Adipose tissue (tissue), 3 donors: ENCODE results near the gene CAMSAP1. TPM values are rescaled to one million over a fixed set of nuclear protein-coding genes. Genes with fewer than 3 reads are reported as not detected.

Experiments
- H3K27ac ChIP-seq: one replicate; pipeline ENCODE4 v1.5.1; 2013; ENCODE audit warnings: low read depth, low read length
- WGBS, 3 donors: extraction: QIAGEN DNeasy Blood & Tissue Kit; methylation state at CpG; one replicate each; pipeline ENCODE4 v1.1.7; 2013; 5-methylcytosine and 5-hydroxymethylcytosine counted together
- polyA plus RNA-seq, 3 donors: library from polyadenylated mRNA; stranded (reverse); fragments of 200-250 nt; gene quantifications; one replicate each; pipeline ENCODE4 v1.2.3, GENCODE V29; 2013
- donor health status: healthy with polysubstance abuse.
- donor health status: Bipolar disorder and iron deficiency.
- donor health status: healthy.

CAMSAP1 gene
- polyA plus RNA-seq, 3 donors = 5.7 to 12.0 (median 8.8) TPM

DNA sequence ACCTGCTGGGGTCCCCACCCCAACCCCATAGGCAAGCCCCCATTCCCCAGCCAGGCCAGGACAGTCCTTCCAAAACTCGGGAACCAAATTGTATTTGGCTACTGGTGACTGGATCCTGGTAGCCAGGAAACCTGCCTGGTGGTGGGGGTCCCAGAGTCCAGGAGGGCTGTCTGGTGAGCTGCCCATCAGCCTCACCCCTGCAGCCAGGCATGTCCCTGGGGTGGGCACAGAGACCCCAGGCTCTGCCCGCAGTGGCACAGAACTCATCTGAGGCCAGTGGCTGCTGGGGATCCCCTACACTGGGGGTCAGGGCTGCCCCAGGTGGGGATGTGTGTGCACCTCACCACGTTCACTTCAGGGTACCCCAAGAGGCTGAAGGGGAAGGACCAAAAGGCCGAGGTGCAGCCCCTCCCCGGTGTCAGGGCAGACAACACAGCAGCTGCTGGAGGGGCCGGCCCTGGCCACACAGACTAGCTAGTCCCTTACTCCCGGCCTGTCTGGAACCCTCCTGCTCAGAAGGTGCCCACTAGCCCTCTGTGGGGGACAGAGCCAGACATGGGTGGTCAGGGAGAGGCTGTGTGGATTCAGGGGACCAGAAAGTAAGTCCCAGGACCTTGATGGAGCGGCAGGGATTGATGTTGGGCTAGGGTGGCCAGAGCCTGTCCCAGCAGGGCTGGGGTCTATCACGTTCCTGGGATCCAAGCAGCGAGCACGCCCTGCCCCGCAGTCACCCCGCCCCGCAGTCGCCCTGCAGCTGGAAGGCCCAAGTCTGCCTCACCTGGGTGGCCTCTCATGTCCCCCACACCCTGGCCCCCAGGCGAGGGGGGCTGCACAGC lies 113.9 kb downstream of the CAMSAP1 start:
- WGBS, 3 donors = 81 to 89% (median 86%) methylated on average over 16 of the region's 16 CpGs
- no peak overlapping the region for H3K27ac ChIP-seq

DNA sequence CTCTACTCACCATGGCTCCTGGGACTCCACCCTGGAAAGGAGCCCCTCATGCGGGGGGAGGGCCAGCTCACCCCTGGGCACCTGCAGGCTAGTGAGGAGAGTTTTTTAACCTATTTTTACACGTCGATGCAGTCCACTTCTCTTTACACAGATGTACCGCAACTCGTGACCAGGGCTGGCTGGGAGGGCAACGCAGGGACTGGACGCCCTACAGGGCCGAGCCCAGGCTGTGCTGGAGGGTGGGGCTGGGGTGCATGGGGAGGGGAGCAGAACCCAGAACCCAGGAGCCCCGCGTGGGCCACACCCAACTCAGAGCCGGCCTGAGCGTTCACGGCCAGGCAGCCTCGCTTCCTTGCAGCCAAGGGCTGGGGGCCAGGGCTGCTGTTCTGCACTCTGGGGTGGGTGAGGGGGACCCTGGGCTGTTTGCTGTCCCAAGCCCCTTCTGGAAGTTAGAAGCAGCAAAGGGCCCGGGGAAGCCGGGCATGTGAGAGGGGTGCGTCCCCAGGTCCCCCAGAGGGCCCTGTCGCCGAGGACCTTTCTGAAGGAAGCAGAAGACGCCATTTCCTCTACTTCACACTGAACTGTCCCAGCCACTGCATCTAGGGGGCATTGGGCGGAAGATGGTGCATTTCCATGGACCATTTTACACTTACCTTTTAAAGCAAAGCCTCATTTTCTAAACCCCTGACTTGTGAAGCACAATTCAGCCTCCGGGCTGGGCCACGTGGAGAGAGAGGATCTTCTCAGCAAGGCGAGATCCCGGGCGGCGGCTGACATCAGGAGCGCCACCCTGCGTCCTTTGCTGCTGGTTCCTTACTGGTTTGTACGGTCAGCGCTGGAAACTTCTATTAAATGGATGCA lies 114.8 kb downstream of the CAMSAP1 start:
- WGBS, 3 donors = 78 to 83% (median 79%) methylated on average over 31 of the region's 31 CpGs
- H3K27ac ChIP-seq = no peak overlapping the region

DNA sequence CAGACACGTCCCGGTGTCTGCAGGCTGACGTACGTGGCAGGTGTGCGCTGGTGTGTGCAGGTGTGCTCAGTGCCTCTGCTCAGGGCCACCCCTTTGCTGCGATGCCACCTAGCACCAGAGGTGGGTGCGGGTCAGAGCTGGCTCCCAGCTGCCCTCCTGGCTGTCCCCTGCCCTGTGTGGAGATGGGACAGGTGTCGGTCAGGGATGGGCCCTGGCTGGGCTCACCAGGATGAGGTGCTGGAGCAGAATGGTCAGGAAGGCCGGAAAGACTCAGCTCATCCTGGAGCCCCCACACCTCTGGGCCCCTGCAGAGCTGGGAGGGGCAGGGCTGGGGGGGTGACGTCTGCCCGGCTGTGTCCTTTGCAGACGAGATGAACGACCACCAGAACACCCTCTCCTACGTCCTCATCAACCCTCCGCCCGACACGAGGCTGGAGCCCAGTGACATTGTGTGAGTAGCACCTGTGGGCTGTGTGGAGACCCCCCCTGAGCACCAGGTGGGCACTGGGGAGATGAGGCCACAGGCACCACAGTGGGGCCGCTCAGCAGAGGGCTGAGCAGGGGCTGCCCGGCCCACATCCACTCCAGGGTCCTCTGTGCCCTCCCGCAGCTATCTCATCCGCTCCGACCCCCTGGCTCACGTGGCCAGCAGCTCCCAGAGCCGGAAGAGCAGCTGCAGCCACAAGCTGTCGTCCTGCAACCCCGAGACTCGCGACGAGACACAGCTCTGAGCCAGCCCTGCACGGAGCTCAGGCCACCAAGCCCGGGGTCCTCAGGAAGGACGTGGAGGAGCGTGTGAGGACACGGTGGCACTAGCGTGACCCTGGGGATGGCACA lies 115.7 kb downstream of the CAMSAP1 start:
- no peak overlapping the region for H3K27ac ChIP-seq
- 70 to 71% (median 70%) methylated on average over 35 of the region's 35 CpGs for WGBS, 3 donors

DNA sequence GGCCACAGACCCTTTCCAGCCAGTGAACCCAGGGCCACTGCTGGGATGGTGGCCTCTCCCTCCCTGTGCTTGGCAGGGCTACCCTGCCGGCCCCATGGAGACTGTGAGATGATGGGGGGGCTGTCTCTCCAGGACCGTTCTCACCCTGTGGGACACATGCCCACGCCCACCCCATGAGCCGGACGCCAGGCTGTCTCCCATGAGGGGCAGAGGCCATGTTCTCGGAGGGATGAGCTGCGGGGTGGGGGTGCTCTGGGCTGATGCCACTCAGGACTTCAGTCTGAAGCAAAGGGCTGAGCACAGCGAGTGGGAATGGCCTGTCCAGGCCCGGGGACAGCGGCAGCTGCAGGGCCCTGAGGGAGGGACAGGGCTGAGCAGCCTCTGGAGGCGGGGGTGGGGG lies 116.5 kb downstream of the CAMSAP1 start:
- no peak overlapping the region for H3K27ac ChIP-seq
- WGBS, 3 donors = 71 to 77% (median 76%) methylated on average over 11 of the region's 11 CpGs

DNA sequence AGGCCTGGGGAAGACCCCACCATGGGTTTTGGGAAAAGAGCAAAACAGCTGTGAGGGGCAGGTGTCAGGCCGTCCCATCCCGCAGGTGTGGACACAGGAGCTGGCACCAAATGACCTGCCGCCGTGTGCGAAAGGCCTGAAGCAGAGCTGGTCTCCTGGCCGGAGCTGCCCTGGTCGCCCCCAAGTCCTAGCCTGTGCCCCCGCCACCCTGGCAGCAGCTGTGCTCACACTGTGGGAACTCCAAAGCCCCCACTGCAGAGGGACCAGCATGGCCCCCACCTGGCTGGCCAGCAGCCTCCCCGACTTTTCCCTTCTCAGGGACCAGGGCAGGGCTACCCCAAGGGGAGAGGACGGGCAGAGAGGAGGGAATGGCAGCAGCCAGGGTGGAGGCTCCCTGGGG lies 117.0 kb downstream of the CAMSAP1 start:
- H3K27ac ChIP-seq = no peak overlapping the region
- 84 to 94% (median 93%) methylated on average over 8 to 10 of the region's 10 CpGs for WGBS, 3 donors

DNA sequence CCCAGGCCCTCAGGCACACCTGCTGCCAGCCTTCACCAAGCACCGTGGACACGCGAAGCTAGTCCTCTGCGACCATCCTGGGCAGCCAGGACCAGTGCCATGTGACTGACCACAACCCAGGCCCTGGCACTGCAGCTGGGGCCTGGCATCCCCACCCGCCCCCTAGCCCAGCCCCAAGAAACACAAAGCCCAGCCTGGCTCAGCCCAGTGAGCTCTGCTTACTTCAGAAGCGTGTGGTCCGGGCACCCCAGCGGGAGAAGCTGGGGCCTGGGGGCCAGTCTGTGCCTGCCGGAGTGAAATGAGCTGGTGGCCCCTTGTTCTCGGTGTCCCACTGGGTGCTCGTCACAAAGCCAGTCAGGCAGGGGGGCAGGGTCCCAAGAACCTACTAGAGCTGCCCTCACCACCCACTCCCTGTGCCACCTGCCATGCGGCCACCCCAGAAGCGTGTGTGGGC lies 117.5 kb downstream of the CAMSAP1 start:
- 88 to 92% (median 90%) methylated on average over 13 of the region's 13 CpGs for WGBS, 3 donors

DNA sequence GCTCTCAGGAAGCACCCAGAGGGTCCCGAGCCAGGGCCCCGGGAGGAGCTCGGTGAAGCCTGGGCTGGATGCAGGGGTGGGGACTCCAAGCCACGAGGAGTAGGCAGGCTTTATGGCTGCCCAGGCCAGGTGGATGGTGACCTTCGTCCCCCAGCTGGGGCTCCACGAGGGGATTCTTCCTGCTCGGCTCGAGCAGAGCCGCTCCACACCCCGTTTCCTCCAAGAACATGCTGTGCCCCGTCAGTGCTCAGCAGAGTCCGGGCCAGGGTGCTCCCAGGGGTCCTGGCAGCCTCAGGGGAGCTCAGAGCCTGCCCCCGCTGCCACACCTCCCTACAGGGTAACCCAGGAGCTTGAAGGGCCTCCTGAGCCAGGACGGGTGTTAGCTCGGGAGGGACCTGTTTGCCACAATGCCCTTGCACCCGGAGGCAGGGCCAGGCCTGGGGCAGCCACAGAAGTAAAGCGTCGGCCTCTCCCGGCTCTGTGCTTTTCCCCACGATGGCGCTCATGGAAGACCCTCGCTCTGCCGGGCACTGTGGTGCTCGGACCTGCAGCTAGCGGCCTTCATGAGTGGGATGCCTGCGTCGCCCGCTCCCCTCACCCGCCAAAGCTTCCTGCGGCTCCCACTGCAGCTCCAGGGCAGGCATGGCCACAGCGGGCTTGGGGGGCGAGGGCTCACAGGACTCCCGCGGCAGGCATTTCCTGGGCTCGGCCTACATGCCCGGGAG lies 118.6 kb downstream of the CAMSAP1 start:
- WGBS, 3 donors = 62 to 73% (median 67%) methylated on average over 35 to 36 of the region's 36 CpGs
- H3K27ac ChIP-seq = no peak overlapping the region

More for the DNA sequence above, 117.5 kb downstream of the CAMSAP1 start:
- H3K27ac ChIP-seq = no peak overlapping the region

DNA sequence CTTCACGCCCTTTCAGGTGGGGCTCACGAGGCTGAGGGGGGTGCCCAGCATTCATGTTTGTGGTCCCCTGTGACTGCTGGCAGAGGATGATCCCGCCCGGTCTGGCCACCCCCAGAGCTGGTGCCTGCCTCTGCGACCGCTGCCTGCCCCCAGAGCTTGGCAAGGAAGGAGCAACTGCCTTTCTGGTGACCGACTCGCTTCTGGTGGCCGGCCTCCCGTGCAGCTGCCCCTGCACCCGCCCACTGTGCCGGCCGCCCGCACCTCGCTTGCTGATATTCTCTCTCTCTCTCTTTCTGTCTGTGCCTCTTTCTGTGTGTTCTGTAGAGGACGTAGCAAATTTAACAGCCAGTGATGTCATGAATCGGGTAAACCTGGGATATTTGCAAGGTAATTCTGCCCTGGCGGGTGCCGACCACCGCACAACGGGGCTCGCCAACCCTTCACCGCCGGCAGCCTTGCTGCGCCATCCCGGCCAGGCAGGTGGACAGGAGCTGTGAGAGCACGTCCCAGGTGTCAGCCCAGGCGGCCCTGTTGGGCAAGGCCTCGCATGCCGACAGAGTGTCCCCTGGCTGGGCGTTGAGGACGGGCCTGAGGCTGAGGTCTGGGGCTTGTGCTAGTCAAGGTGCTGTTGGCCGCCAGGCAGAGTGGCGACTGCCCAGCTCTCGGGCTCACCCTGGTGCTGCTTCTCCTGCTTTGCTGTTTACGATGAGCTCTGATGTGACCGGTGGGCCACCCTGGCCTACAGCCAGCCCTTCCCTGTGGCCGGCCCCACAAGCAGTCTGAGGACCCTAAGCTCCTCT lies 119.4 kb downstream of the CAMSAP1 start:
- H3K27ac ChIP-seq = no peak overlapping the region
- WGBS, 3 donors = 74 to 81% (median 81%) methylated on average over 36 to 38 of the region's 38 CpGs

DNA sequence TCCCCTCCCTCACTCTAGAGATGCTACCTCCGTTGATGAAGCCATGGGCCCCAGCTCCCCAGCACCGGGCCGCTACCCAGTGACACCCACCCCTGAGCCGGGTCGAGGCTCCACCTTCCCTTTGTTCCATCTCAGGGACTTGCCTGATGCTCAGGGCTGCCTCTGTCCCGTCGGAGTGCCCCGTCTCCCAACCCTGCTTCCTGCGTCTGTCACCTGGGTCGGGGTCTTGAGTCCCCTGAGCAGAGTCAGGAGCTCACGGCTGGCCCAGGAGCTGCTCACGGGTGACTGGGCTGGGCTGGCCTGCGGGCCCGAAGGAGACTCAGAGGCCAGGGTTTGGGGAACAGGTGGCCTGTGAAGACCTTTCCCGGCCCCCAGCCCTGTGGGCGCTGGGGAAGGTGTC lies 120.0 kb downstream of the CAMSAP1 start:
- H3K27ac ChIP-seq = no peak overlapping the region
- 59 to 77% (median 68%) methylated on average over 14 to 16 of the region's 16 CpGs for WGBS, 3 donors

DNA sequence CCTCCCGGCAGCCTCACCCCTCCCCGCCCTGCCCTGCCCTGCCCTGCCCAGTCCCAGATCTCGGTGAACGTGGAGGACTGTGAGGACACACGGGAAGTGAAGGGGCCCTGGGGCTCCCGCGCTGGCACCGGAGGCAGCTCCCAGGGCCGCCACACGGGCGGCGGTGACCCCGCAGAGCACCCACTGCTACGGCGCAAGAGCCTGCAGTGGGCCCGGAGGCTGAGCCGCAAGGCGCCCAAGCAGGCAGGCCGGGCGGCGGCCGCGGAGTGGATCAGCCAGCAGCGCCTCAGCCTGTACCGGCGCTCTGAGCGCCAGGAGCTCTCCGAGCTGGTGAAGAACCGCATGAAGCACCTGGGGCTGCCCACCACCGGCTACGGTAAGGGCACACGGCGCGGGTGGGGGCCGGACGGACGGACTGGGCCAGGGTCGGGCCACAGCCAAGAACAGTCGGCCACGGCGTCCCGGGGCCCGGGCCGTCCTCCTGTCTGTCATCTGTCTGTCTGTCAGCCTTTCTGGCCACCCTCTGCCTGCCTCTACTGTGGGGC lies 121.1 kb downstream of the CAMSAP1 start:
- WGBS, 3 donors = 81 to 87% (median 86%) methylated on average over 32 to 44 of the region's 44 CpGs
- H3K27ac ChIP-seq = no peak overlapping the region

DNA sequence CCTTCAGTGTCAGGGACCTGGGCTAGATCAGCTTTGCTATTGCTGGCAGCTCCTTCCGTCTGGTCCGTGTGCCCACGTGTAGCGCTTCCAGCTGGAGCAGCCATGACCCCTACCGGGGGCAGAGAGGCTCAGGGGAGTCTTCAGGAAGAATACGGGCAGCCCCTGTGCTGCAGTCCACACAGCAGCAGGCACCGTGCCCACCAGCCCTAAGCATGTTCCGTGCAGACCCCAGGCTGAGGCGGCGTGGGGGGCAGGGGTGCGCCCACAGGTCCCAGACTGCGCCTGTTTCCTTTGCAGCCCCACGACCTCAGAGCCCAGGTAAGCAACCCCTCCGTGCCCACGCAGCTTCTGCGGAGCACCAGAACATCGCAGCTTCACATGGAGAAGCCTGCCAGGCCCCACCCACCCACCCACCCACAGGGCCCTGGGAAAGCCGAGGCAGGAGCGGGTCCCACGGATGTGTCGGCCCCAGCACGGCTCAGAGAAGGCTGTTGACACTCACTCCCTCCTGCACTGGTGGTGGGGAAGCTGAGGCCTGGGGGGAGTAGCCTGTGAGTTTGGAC lies 122.3 kb downstream of the CAMSAP1 start:
- WGBS, 3 donors = 72 to 81% (median 76%) methylated on average over 17 to 22 of the region's 22 CpGs
- no peak overlapping the region for H3K27ac ChIP-seq

DNA sequence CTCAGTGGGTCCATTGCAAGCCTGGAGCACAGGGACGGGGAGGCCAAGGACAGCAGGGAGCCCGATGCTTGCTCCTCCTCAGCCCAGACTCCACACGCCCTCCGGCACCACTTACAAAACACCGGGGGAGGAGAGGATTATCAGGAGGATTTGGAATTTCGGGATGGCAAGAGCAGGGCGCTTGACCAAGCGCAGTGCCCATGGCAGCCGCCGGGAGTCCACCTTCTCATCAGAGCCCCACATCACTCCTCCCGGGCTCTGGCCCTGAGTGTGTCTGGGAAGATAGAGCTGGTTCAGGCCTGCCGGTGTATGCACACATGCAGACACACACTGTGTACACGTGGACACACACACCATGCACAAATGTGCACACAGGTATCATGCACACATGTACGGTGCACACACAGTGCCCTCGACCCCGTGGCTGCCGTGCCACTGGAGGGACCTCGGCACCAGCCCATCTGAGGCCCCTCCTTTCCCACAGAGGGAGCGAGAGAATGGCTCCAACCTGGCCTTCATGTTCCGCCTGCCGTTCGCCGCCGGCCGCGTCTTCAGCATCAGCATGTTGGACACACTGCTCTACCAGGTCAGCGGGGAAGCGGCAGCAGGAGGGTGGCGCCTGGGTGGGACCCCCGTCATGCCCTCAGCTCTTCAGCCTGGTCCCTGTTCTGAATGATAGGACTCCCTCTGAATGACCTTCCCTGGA lies 123.7 kb downstream of the CAMSAP1 start:
- H3K27ac ChIP-seq = no peak overlapping the region
- WGBS, 3 donors = 76 to 83% (median 83%) methylated on average over 30 of the region's 30 CpGs

DNA sequence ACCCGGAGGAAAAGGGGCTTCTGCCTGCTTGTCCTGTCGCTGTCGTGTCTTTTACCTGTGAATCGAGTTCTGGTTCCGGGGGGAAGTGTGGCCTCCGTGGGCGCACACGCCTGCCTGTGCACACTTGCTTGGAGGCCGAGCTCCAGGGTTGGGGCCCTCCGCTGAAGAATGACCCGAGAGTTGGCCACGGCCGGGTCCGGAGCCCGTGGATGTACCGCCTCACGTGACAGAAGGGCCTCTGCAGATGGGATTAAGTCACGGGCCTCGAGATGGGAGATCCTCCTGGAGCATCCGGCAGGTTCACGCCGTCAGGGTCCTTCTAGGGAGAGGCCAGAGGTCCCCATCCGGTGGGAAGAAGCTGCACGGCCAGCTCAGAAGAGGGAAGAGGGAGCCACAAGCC lies 124.4 kb downstream of the CAMSAP1 start:
- WGBS, 3 donors = 78 to 90% (median 86%) methylated on average over 24 of the region's 24 CpGs
- no peak overlapping the region for H3K27ac ChIP-seq

DNA sequence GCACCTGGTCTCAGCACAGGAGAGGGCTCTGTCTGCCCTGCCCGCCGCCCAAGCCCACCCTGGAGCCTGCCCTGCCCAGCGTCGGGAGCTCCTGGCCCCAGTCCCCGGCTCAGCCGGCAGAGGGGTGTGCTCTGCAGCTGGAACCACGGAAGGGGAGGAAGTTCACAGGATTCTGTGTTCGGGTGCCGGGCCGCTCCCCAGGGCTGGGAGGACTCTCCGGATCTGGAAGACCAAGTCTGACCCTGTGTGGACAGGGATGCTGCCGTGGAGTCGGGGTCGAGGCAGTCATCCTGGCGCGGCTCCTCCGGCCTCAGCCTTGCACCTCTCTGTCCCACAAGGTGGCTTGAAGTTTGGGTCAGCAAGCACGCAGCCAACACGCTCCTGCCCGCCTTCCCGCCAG lies 126.7 kb downstream of the CAMSAP1 start:
- no peak overlapping the region for H3K27ac ChIP-seq
- WGBS, 3 donors = 72 to 82% (median 72%) methylated on average over 17 to 21 of the region's 21 CpGs

DNA sequence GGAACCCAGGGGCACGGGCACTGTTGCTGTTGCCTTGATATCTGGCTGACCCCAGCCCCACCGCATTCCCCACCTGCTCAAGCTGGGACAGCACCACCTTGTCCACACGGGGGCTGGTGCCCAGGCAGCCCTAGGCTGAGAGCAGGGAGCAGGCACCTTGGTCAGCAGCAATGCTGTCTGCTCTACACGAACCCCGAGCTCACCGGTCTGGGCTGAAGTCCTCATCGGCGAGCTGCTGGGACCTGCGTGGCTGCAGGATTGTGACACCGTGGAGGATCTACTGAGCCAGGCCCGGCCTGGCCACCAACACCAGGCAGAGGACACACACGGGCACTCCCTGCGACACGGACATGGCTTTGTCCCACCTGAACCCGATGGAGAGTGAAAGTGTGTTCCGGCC lies 127.3 kb downstream of the CAMSAP1 start:
- 77 to 88% (median 85%) methylated on average over 16 of the region's 16 CpGs for WGBS, 3 donors
- no peak overlapping the region for H3K27ac ChIP-seq

DNA sequence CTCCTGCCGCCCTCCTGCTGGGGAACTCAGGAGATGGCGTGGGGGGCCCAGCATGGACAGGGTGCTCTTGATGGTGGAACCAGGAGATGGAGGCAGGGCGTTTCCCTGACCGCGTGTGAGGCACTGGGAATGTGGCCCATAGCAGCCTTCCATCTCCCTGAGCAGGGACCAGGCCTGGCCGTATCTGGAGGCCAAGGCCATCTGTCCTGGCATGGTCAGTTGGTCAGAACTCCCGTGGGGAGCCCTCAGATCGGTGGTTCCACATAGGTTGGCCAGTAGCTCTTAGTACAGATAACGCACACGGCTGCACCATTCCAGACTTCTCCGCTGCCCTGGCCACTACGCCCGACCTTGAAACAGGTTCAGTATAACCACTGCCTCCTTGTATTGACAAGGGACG lies 127.8 kb downstream of the CAMSAP1 start:
- 65 to 89% (median 82%) methylated on average over 14 of the region's 14 CpGs for WGBS, 3 donors
- H3K27ac ChIP-seq = no peak overlapping the region
